ENCODE results near the gene TCF23.

TCF23 gene

DNA sequence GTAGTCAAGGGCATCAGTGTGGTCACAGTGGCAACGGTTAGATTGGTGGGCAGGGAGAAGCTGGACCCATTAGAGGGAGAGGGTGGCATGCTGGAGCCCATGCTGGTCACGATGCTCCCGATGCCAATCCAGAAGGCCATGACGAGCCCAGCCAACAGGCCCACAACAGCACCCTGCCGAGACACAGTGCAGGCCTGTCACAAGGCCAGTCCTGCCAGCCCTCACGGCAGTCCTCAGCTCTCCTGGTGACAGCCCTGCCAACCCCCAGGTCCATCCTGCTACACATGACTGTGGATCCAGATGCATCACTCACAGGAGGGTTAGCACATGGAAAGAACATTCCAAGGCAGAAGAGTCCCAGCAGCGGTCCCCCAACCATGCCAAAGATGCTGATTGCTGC lies 52.9 kb downstream of the TCF23 start:
- TF ChIP-seq, protein P1, sequence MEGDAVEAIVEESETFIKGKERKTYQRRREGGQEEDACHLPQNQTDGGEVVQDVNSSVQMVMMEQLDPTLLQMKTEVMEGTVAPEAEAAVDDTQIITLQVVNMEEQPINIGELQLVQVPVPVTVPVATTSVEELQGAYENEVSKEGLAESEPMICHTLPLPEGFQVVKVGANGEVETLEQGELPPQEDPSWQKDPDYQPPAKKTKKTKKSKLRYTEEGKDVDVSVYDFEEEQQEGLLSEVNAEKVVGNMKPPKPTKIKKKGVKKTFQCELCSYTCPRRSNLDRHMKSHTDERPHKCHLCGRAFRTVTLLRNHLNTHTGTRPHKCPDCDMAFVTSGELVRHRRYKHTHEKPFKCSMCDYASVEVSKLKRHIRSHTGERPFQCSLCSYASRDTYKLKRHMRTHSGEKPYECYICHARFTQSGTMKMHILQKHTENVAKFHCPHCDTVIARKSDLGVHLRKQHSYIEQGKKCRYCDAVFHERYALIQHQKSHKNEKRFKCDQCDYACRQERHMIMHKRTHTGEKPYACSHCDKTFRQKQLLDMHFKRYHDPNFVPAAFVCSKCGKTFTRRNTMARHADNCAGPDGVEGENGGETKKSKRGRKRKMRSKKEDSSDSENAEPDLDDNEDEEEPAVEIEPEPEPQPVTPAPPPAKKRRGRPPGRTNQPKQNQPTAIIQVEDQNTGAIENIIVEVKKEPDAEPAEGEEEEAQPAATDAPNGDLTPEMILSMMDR (IDR thresholded peaks at IDR 0.05; ENCODE audit: extremely low read depth, missing control alignments), result no peak
- DNase-seq (ENCODE audit: low spot score), result no peak

DNA sequence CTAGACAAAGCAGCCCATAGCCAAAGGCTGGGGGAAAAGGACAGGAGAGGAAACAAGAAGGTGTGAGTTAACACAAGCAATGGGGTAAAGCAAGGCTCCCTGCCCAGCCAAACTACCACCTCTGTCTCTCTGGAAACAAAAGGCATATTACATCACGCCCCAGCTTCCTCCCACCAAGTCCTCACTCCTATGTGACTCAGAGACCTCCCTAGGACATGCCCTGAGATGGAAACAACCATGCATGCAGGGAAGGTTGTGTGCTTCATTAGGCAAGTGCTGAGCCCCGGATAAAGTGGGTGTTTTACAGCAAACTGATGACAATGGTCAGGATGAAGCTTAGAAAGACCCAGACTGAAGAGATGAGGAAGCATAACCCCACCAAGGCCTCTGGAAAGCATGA lies 54.0 kb downstream of the TCF23 start:
- TF ChIP-seq, protein P1 (IDR thresholded peaks at IDR 0.05; ENCODE audit: extremely low read depth, missing control alignments), result no peak
- no peak for DNase-seq (ENCODE audit: low spot score)

DNA sequence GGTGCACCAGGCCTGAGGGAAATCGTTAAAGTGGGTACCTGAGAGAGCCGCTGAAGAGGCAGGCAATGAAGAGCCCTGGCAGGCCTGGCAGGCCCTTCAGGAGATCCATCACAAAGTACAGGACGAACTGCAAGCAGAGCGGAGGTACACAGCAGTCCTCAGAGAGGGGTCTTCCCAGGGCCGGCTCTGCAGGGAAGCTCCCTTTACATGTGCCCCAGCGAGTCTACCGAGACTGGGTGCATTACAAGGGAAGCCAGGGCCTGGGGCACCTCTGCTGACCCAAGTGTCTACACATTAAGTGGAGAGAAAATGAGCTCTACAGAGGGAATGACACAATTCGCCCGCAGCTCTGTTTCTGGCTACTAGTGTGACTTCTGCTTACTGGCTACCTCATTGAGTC lies 54.9 kb downstream of the TCF23 start:
- no peak for DNase-seq (ENCODE audit: low spot score)
- TF ChIP-seq, protein P1 (IDR thresholded peaks at IDR 0.05; ENCODE audit: extremely low read depth, missing control alignments), result no peak

DNA sequence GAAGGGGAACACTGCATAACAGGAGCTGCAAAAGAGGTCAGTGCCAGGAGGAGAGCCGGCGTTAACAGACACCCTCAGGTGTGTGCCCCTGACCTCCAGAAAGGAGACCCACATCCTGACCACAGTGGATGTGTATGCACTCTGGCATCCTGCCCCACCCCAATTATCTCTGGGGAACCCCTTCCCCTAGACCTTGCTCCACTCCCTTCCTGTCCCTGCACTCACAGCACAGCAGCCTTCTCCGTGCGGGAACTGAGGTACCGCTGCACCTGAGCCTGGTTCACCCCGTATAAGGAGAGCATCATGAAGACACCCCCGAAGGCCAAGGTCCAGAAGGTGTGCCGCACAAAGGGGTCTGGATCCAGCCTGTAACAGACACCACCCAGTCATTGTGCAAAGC lies 55.8 kb downstream of the TCF23 start:
- TF ChIP-seq, protein P1 (IDR thresholded peaks at IDR 0.05; ENCODE audit: extremely low read depth, missing control alignments), result no peak
- no peak for DNase-seq (ENCODE audit: low spot score)

DNA sequence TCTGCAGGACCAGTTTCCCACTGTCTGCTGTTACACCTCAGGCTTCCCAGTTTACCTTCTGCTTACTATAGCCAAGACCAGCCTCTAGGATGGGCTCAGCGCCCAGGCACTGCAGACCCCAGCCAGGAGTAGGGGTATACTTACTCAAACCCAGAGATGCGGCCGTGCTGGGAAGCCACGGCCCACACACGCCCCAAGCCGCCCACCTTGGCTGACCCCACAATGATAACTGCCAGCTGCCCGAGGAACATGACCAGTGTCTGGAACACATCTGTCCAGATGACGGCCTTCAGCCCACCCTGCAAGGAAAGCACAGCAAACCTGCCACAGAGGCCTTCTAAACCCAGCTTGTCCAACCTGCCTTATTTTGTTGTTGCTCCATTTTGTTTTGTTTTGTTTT lies 56.4 kb downstream of the TCF23 start:
- no peak for DNase-seq (ENCODE audit: low spot score)
- TF ChIP-seq, protein P1 (IDR thresholded peaks at IDR 0.05; ENCODE audit: extremely low read depth, missing control alignments), result no peak

DNA sequence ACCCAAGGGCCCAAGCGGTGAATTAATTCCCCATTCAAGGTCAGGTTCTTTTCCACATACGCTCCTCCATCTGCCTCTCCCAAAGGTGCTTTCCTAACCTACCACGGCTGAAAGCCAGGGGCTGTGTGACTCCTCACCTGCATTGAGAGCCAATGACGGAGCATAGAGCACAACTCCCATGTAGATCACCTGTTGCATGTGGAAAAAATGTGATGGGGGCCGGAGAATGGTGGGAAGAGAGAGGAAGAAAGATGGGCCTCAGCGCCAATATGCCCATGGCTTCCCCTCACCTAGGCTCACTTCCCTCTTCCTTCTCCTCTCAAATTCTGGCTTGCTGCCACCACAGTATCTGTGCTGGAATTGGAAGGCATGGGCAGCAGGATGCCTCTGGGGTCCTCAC lies 57.5 kb downstream of the TCF23 start:
- no peak for DNase-seq (ENCODE audit: low spot score)
- TF ChIP-seq, protein P1 (IDR thresholded peaks at IDR 0.05; ENCODE audit: extremely low read depth, missing control alignments), result no peak
